ENCODE data around the gene RTBDN. TPM values are rescaled to one million over a fixed set of nuclear protein-coding genes. Genes with fewer than 3 reads are reported as not detected.

RTBDN gene
- total RNA-seq (2014; rRNA removed; shearing (Covaris generic)), result 5.7 and 8.0 TPM in 2 replicates

DNA sequence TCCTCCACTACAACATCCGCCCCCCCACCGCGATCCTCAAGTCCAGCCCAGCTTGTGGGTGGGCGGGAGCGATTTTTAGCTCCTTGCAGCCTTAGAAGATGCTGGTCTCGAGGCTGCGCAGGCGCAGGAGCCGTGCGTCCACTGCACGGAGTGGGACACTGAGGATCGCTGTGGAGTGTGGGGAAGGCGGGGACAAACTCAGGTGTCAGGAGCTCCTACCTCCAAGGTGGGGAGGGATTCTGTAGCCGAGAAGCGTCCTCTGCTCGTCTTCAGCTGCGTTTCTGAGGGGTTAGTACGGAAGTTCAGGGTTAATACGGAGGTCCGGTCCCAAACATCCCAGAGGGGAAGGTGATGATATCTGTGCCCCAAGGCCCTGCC lies at the start of gene RTBDN:
Gene RTBDN (minus strand): TSS at position 14 of the 378 bp plus-strand sequence. CDS start 4,600 bp downstream, outside the sequence.
- DNase-seq (ENCODE audit: low spot score), result peak; percentile 75
- in situ Hi-C loops (cut with HindIII; ENCODE audit: low sequenced_read_pairs), result no loop called here

GRCh38 chr19:12882589-12882988 lies 48.2 kb upstream of the RTBDN start:
- DNase-seq (ENCODE audit: low spot score), result no peak
- in situ Hi-C loops (cut with HindIII; ENCODE audit: low sequenced_read_pairs), result no loop called here

DNA sequence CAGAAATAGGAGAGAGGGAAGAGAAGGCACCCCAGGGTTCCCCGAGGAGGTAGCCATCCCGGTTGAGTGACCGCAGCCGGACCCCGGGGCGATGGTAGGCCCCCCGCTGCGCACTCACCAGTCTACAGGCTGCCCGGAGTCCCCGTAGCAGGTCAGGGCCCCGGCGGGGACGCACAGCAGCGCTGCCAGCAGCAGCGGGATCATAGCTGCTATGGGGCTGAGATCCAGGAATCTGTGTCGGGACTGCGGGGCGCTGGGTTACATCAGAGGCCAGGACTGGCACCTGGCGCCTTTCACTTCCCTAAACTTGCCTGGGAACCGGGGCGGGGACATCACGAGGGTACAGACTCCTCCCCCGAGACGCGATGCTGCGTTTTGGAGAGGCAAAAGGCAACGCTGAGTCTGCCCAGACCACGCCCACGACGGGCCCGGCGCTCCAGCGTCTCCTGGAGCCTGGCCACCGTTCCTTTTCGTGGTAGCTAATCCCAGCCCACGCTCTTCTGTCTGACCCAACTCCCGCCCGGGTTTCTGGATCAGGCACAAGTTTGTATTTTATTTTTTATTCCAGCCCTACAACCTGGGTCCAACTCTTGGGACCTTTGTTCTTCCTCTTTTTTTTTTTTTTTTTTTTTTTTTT lies 46.9 kb upstream of the RTBDN start, which contains the start of gene DNASE2:
Gene DNASE2 (minus strand): TSS at position 278 of the 637 bp plus-strand sequence. CDS start 74 bp downstream, at position 204.
- DNase-seq (ENCODE audit: low spot score), result peak; percentile 93
- in situ Hi-C loops (cut with HindIII; ENCODE audit: low sequenced_read_pairs), result no loop called here

DNA sequence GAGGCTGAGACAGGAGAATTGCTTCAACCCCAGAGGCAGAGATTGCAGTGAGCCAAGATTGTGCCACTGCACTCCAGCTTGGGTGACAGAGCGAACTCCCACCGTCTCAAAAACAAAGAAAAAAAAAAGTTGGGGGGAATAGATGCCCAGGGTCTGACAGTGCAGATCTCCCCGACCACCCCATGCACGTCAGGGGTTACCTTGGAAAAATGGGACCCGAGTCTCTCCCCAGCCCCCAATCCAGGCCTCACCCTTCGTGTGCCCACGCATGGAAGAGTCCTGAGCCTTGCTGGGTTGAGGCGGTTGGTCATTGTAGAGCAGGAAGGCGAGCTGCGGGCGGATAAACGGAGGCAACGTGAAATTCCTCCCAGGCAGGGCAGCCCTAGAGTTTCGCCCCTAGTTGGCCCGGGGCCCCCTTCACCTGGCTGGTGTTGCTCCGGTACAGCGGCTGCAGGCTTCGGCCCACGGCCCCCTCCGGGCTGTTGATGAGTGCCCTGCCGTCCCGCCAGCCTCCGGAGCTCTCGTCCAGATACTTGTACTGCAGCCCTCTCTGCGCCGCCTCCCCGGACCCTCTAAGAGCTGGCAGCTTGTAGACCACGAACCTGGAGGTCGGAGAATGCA lies 46.3 kb upstream of the RTBDN start:
- in situ Hi-C loops (cut with HindIII; ENCODE audit: low sequenced_read_pairs), result no loop called here
- peak; percentile 67 for DNase-seq (ENCODE audit: low spot score)

DNA sequence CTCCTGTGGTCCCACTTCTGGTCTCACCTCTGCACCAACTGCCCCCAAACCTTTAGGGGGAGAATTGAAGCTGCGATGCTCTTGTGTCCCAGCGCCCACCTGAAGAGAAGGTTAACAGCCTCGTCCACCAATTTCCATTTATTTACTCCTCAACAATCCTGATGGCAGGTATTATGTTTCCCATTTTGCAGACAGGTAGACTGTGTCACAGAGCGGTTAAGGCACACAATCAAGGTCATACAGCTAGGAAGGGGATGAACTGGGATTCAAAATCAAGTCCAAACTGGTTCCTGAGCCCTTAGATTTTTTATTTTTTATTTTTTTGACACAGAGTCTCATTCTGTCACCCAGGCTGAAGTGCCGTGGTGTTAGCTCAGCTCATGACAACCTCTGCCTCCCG lies 40.7 kb upstream of the RTBDN start:
- no peak for DNase-seq (ENCODE audit: low spot score)
- in situ Hi-C loops (cut with HindIII; ENCODE audit: low sequenced_read_pairs), result no loop called here

GRCh38 chr19:12873891-12874745 lies 39.7 kb upstream of the RTBDN start:
- in situ Hi-C loops (cut with HindIII; ENCODE audit: low sequenced_read_pairs), result no loop called here
- DNase-seq (ENCODE audit: low spot score), result no peak

GRCh38 chr19:12872941-12873890 lies 38.8 kb upstream of the RTBDN start:
- no peak for DNase-seq (ENCODE audit: low spot score)
- in situ Hi-C loops (cut with HindIII; ENCODE audit: low sequenced_read_pairs), result no loop called here

DNA sequence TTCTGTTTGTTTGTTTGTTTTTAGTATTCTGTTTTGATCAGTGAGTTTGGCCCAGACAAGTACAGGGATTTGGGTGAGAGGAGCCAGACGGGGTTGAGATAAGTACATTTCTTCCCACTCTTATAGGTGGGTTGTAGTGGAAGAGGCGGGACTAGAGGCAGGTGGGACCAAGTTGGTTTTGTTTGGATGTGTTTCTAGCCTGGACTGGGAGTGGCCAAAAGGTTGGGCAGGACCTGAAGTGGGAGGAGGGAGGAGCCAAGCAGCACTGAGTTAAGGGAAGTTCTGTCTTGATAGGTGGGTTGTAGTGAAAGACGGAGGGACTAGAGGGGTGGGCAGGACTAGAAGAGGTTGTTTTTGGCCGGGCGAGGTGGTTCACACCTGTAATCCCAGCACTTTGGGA lies 37.9 kb upstream of the RTBDN start:
- no peak for DNase-seq (ENCODE audit: low spot score)
- in situ Hi-C loops (cut with HindIII; ENCODE audit: low sequenced_read_pairs), result no loop called here

DNA sequence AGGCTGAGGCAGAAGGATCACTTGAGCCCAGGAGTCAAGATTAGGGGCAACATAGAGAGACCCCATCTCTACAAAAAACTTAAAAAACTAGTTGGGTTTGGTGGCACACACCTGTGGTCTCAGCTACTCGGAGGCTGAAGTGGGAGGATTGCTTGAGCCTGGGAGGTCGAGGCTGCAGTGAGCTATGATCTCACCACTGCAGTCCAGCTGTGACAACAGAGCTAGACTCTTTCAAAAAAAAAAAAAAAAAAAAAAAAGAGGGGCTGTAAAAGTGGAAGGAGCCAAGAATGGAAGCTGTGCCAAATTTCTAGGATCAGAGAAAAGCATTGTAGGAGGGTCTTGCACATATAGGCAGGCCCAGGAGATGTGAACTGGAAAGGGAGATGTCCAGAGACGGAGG lies 37.3 kb upstream of the RTBDN start:
- DNase-seq (ENCODE audit: low spot score), result no peak
- in situ Hi-C loops (cut with HindIII; ENCODE audit: low sequenced_read_pairs), result no loop called here

DNA sequence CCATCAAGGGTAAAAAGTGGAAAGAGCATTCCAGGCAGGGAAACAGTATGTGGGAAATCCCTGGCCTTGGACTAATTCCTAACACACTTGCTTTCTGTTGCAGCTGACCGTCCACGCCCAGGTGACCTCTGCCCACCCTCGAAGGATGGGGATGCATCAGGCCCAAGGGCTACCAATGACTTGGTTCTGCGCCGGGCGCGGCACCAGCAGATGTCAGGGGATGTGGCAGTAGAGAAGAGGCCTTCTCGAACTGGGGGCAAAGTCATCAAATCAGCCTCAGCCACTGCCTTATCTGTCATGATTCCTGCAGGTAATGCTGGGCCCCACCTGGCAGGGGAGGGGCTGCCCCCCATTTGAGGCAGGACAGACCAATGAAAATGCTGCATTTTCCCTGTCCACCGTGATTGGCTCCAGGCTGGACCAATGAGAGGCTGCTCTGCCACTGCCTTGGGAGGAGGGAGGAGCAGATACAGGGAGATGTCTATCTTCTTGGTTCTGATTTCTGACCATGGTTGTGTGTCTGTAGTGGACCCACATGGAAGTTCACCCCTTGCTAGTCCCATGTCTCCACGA lies 34.2 kb upstream of the RTBDN start:
- in situ Hi-C loops (cut with HindIII; ENCODE audit: low sequenced_read_pairs), result no loop called here
- no peak for DNase-seq (ENCODE audit: low spot score)

DNA sequence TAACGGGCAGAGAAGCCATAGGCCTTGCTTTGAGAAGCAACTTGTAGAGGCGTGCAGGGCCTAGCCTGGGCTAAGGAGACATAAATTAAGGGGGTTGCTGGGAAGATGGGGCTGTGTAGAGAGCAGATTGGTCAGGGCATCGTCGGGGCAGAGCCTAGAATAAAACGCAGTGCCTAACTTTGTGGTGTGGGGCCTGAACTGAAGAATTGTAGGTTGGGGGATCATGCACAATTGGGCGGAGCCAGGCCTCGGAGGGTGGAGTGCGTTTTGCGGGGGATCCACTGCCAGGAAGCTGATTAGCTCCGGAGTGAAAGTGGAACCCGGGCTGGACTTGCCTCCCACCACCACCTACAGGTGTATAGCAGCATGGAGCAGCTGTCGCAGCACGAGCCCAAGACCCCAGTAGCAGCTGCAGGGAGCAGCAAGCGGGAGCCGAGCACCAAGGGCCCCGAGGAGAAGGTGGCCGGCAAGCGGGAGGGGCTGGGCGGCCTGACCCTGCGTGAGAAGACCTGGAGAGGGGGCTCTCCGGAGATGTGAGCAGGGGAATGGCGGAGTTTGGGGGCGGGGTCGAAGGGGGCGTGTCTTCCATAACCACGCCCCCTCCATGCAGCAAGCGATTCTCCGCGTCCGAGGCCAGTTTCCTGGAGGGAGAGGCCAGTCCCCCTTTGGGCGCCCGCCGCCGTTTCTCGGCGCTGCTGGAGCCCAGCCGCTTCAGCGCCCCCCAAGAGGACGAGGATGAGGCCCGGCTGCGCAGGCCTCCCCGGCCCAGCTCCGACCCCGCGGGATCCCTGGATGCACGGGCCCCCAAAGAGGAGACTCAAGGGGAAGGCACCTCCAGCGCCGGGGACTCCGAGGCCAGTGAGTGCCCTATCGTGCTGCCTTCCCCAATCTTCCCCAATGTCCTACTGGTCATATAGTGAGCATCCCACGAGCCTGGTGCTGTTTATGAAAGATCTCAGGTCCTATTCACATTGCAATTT lies 33.0 kb upstream of the RTBDN start:
- in situ Hi-C loops (cut with HindIII; ENCODE audit: low sequenced_read_pairs), result no loop called here
- DNase-seq (ENCODE audit: low spot score), result no peak

- in situ Hi-C loops (cut with HindIII; ENCODE audit: low sequenced_read_pairs), result no loop called here
- DNase-seq (ENCODE audit: low spot score), result no peak
Observed at GRCh38 chr19:12866416-12867119, 32.2 kb upstream of the RTBDN start.

- DNase-seq (ENCODE audit: low spot score), result no peak
- in situ Hi-C loops (cut with HindIII; ENCODE audit: low sequenced_read_pairs), result no loop called here
Observed at GRCh38 chr19:12865746-12866415, 31.5 kb upstream of the RTBDN start.

DNA sequence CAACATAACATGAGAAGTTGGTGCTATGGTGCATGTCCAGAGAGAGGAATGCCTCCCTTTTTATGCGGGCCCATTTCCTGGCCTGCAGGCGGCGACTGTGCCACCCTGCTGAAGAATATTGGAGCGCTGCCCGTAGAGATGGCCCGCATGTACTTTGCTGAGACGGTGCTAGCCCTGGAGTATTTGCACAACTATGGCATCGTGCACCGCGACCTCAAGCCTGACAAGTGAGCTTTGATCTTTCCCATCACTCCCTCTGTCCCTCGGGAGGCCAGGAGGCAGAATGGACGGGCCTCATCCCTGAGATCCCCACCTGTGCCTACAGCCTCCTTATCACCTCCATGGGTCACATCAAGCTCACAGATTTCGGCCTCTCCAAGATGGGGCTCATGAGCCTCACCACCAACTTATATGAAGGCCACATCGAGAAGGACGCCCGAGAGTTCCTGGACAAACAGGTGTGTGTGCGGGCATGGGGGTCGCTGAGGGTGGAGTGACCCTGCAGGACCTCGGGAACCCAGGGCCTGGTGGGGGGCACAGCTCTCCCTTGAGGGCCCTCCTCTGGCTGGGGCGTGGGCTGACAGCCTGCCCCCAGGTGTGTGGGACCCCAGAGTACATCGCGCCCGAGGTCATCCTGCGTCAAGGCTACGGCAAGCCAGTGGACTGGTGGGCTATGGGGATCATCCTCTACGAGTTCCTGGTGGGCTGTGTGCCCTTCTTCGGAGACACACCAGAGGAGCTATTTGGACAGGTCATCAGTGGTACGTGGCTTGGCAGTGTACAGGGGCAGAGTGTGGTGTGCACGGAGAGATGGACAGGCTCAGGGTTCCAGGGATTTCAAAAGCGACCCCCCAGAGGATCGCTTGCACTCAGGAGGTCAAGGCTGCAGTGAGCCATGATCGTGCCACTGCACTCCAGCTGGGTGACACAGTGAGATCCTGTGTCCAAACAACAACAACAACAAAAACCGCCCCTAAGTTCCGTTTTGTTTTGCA lies 30.6 kb upstream of the RTBDN start:
- in situ Hi-C loops (cut with HindIII; ENCODE audit: low sequenced_read_pairs), result no loop called here
- no peak for DNase-seq (ENCODE audit: low spot score)

- in situ Hi-C loops (cut with HindIII; ENCODE audit: low sequenced_read_pairs), result no loop called here
- no peak for DNase-seq (ENCODE audit: low spot score)
Observed at GRCh38 chr19:12864143-12864542, 29.8 kb upstream of the RTBDN start.
